T-helper 1 cell treated with Interleukin-12 subunit alpha and Interleukin-12 subunit beta and Interleukin-4 antibody, amounts not matched to agents 30 μg/mL and 1 μg/mL, for 36 hours (primary cell): ENCODE results near the gene SLC10A2.

ENCODE experiments used
- H3K27ac Mint-ChIP-seq: one replicate; pipeline ENCODE4 v1.8.0; 2021; ENCODE audit warnings: mild to moderate bottlenecking, mixed read lengths
- H3K27me3 Mint-ChIP-seq: one replicate; pipeline ENCODE4 v1.8.0; 2021; ENCODE audit warnings: low read depth, mixed read lengths
- H3K36me3 Mint-ChIP-seq: one replicate; pipeline ENCODE4 v1.8.0; 2021; ENCODE audit warnings: low read depth, mixed read lengths
- H3K4me1 Mint-ChIP-seq: one replicate; pipeline ENCODE4 v1.8.0; 2021; ENCODE audit warnings: low read depth, mixed read lengths
- H3K4me3 Mint-ChIP-seq: one replicate; pipeline ENCODE4 v1.8.0; 2021; ENCODE audit warnings: mild to moderate bottlenecking, moderate library complexity, mixed read lengths
- H3K9me3 Mint-ChIP-seq: one replicate; pipeline ENCODE4 v1.8.0; 2021; ENCODE audit warnings: mixed read lengths

Gene SLC10A2

GRCh38 chr13:103068836-103069235 lies 2.6 kb upstream of the SLC10A2 start:
- Mint-ChIP-seq H3K36me3 (no peaks in the 10 kb centered on the region), H3K4me1 (no peaks in the 10 kb centered on the region), H3K9me3 (no peaks in the 10 kb centered on the region), H3K27me3 (no peaks in the 10 kb centered on the region), H3K4me3 (no peak overlapping the region), H3K27ac (no peak overlapping the region)

GRCh38 chr13:103067751-103068555 lies 1.7 kb upstream of the SLC10A2 start:
- Mint-ChIP-seq H3K4me1 (no peaks in the 10 kb centered on the region), H3K36me3 (no peaks in the 10 kb centered on the region), H3K27ac (no peak overlapping the region), H3K9me3 (no peaks in the 10 kb centered on the region), H3K27me3 (no peaks in the 10 kb centered on the region), H3K4me3 (no peak overlapping the region)

- H3K27ac Mint-ChIP-seq: no peak overlapping the region
- H3K4me3 Mint-ChIP-seq: no peak overlapping the region
- no peaks in the 10 kb centered on the region for H3K4me1 Mint-ChIP-seq
- no peaks in the 10 kb centered on the region for H3K36me3 Mint-ChIP-seq
- H3K9me3 Mint-ChIP-seq: no peaks in the 10 kb centered on the region
- H3K27me3 Mint-ChIP-seq: no peaks in the 10 kb centered on the region
These were observed 646 bp upstream of the SLC10A2 start for GRCh38 chr13:103066781-103067345.

- Mint-ChIP-seq H3K9me3 (peaks cover 6% of the 10 kb centered on the region), H3K27ac (no peak overlapping the region), H3K36me3 (no peaks in the 10 kb centered on the region), H3K4me1 (no peaks in the 10 kb centered on the region), H3K27me3 (no peaks in the 10 kb centered on the region), H3K4me3 (no peak overlapping the region)
These were observed 2.8 kb downstream of the SLC10A2 start for GRCh38 chr13:103063376-103063775.

- Mint-ChIP-seq H3K9me3 (peaks cover 10% of the 10 kb centered on the region), H3K27me3 (no peaks in the 10 kb centered on the region), H3K27ac (no peak overlapping the region), H3K4me3 (no peak overlapping the region), H3K36me3 (no peaks in the 10 kb centered on the region), H3K4me1 (no peaks in the 10 kb centered on the region)
These were observed 4.1 kb downstream of the SLC10A2 start for GRCh38 chr13:103062079-103062478.

- no peaks in the 10 kb centered on the region for H3K27me3 Mint-ChIP-seq
- no peak overlapping the region for H3K27ac Mint-ChIP-seq
- no peaks in the 10 kb centered on the region for H3K4me1 Mint-ChIP-seq
- peaks cover 29% of the 10 kb centered on the region for H3K9me3 Mint-ChIP-seq
- no peaks in the 10 kb centered on the region for H3K36me3 Mint-ChIP-seq
- no peak overlapping the region for H3K4me3 Mint-ChIP-seq
These were observed 10.2 kb downstream of the SLC10A2 start for GRCh38 chr13:103056008-103056407.

- no peaks in the 10 kb centered on the region for H3K27me3 Mint-ChIP-seq
- H3K4me1 Mint-ChIP-seq: no peaks in the 10 kb centered on the region
- H3K36me3 Mint-ChIP-seq: no peaks in the 10 kb centered on the region
- no peak overlapping the region for H3K27ac Mint-ChIP-seq
- peaks cover 29% of the 10 kb centered on the region for H3K9me3 Mint-ChIP-seq
- no peak overlapping the region for H3K4me3 Mint-ChIP-seq
These were observed 11.1 kb downstream of the SLC10A2 start for GRCh38 chr13:103055166-103055565.

- Mint-ChIP-seq H3K27ac (no peak overlapping the region), H3K27me3 (no peaks in the 10 kb centered on the region)
These were observed 19.5 kb downstream of the SLC10A2 start for GRCh38 chr13:103046676-103047075.

GRCh38 chr13:103044056-103044455 lies 22.2 kb downstream of the SLC10A2 start:
- Mint-ChIP-seq H3K4me1 (no peaks in the 10 kb centered on the region), H3K27ac (no peak overlapping the region), H3K27me3 (no peaks in the 10 kb centered on the region), H3K9me3 (no peaks in the 10 kb centered on the region), H3K4me3 (no peak overlapping the region), H3K36me3 (no peaks in the 10 kb centered on the region)

More at GRCh38 chr13:103046676-103047075, 19.5 kb downstream of the SLC10A2 start:
- Mint-ChIP-seq H3K36me3 (no peaks in the 10 kb centered on the region), H3K4me3 (no peak overlapping the region), H3K9me3 (no peaks in the 10 kb centered on the region), H3K4me1 (no peaks in the 10 kb centered on the region)

- H3K4me1 Mint-ChIP-seq: no peaks in the 10 kb centered on the region
- no peak overlapping the region for H3K27ac Mint-ChIP-seq
- no peaks in the 10 kb centered on the region for H3K27me3 Mint-ChIP-seq
- no peaks in the 10 kb centered on the region for H3K36me3 Mint-ChIP-seq
- H3K9me3 Mint-ChIP-seq: no peaks in the 10 kb centered on the region
- no peak overlapping the region for H3K4me3 Mint-ChIP-seq
These were observed 26.2 kb downstream of the SLC10A2 start for GRCh38 chr13:103040006-103040405.

GRCh38 chr13:103039183-103039582 lies 27.0 kb downstream of the SLC10A2 start:
- no peaks in the 10 kb centered on the region for H3K27me3 Mint-ChIP-seq
- H3K4me3 Mint-ChIP-seq: no peak overlapping the region
- H3K4me1 Mint-ChIP-seq: no peaks in the 10 kb centered on the region
- H3K9me3 Mint-ChIP-seq: no peaks in the 10 kb centered on the region
- H3K27ac Mint-ChIP-seq: no peak overlapping the region
- no peaks in the 10 kb centered on the region for H3K36me3 Mint-ChIP-seq

GRCh38 chr13:103036268-103036667 lies 29.9 kb downstream of the SLC10A2 start:
- Mint-ChIP-seq H3K36me3 (no peaks in the 10 kb centered on the region), H3K9me3 (no peaks in the 10 kb centered on the region), H3K4me1 (no peaks in the 10 kb centered on the region), H3K27me3 (no peaks in the 10 kb centered on the region), H3K4me3 (no peak overlapping the region), H3K27ac (no peak overlapping the region)

- H3K4me1 Mint-ChIP-seq: no peaks in the 10 kb centered on the region
- H3K9me3 Mint-ChIP-seq: no peaks in the 10 kb centered on the region
- no peaks in the 10 kb centered on the region for H3K27me3 Mint-ChIP-seq
- no peak overlapping the region for H3K27ac Mint-ChIP-seq
- H3K36me3 Mint-ChIP-seq: no peaks in the 10 kb centered on the region
- H3K4me3 Mint-ChIP-seq: no peak overlapping the region
These were observed 32.2 kb downstream of the SLC10A2 start for GRCh38 chr13:103033999-103034398.

GRCh38 chr13:103031332-103031873 lies 34.8 kb downstream of the SLC10A2 start:
- H3K4me1 Mint-ChIP-seq: no peaks in the 10 kb centered on the region
- H3K4me3 Mint-ChIP-seq: no peak overlapping the region
- H3K36me3 Mint-ChIP-seq: no peaks in the 10 kb centered on the region
- H3K27ac Mint-ChIP-seq: no peak overlapping the region
- H3K9me3 Mint-ChIP-seq: peaks cover 7% of the 10 kb centered on the region
- no peaks in the 10 kb centered on the region for H3K27me3 Mint-ChIP-seq

- Mint-ChIP-seq H3K4me3 (no peak overlapping the region), H3K27me3 (no peaks in the 10 kb centered on the region), H3K27ac (no peak overlapping the region), H3K9me3 (peaks cover 10% of the 10 kb centered on the region), H3K36me3 (no peaks in the 10 kb centered on the region), H3K4me1 (no peaks in the 10 kb centered on the region)
These were observed 35.4 kb downstream of the SLC10A2 start for GRCh38 chr13:103030776-103031175.
